H1 (cell line): ENCODE results near the gene PLCL1. TPM values are rescaled to one million over a fixed set of nuclear protein-coding genes. Genes with fewer than 3 reads are reported as not detected.

Source experiments
- CTCF ChIA-PET: fragments of 300-600 bp; sonication (Branson Sonifier 250); formaldehyde crosslinking; loops from one replicate; lab custom pipeline; 2021; ENCODE audit not compliant: partially characterized antibody; lab: Charles Lee
- POLR2A ChIA-PET: fragments of 300-600 bp; sonication (Branson Sonifier 250); formaldehyde crosslinking; loops from one replicate; lab custom pipeline; 2021; ENCODE audit warnings: inconsistent platforms; ENCODE audit not compliant: partially characterized antibody; lab: Charles Lee
- DNase-seq, 2 experiments: peaks; one replicate each; pipeline versions ENCODE4 v3.0.0 to v3.0.0-alpha.2; 2010 to 2022; ENCODE audit warnings: low spot score in 2 of 2, low read depth in 1 of 2, mixed read lengths in 1 of 2
- FAIRE-seq: peaks from 2 replicates; lab custom pipeline; 2011; peaks lifted over from hg19 to GRCh38; lab: Jason Lieb, UNC
- H2AFZ ChIP-seq: 2 replicates; pipeline ENCODE4 v1.8.1; 2012; ENCODE audit warnings: low read length, inconsistent platforms
- H2AK5ac ChIP-seq: 2 replicates; pipeline ENCODE4 v1.6.1; 2013; ENCODE audit warnings: low read depth, low read length
- H2BK120ac ChIP-seq: replicated peaks from 2 replicates; pipeline ENCODE3; 2013; ENCODE audit warnings: low read depth, low read length, inconsistent platforms
- H2BK12ac ChIP-seq: 2 replicates; pipeline ENCODE4 v1.6.1; 2013; ENCODE audit warnings: low read depth, low read length
- H2BK15ac ChIP-seq: 2 replicates; pipeline ENCODE4 v1.6.1; 2013; ENCODE audit warnings: low read length
- H2BK20ac ChIP-seq: 2 replicates; pipeline ENCODE4 v1.6.1; 2013; ENCODE audit warnings: low read length
- H2BK5ac ChIP-seq: 2 replicates; pipeline ENCODE4 v1.6.1; 2013; ENCODE audit warnings: low read depth, low read length
- H3K14ac ChIP-seq: 2 replicates; pipeline ENCODE4 v1.6.1; 2013; ENCODE audit warnings: inconsistent platforms; ENCODE audit not compliant: insufficient read length
- H3K18ac ChIP-seq: 2 replicates; pipeline ENCODE4 v1.6.1; 2013; ENCODE audit warnings: low read length; ENCODE audit errors: extremely low read depth
- H3K23ac ChIP-seq: 2 replicates; pipeline ENCODE4 v1.6.1; 2013; ENCODE audit warnings: inconsistent platforms; ENCODE audit not compliant: insufficient read length
- H3K23me2 ChIP-seq: 2 replicates; pipeline ENCODE4 v1.6.1; 2013; ENCODE audit warnings: low read depth, low read length
- H3K27ac ChIP-seq: 2 replicates; pipeline ENCODE4 v1.6.1; 2011; ENCODE audit warnings: low read depth, low read length, inconsistent platforms
- H3K27me3 ChIP-seq, 4 experiments: replicated peaks in 1 of 4; 1 replicate in 1 of 4; 2 replicates in 3 of 4; pipeline versions ENCODE4 v1.6.1 to v1.8.1; 2011 to 2013; ENCODE audit warnings: low read length in 3 of 4, mild to moderate bottlenecking in 3 of 4, inconsistent platforms in 2 of 4, mixed read lengths in 2 of 4, moderate library complexity in 1 of 4; ENCODE audit not compliant: control insufficient read depth in 3 of 4, insufficient read depth in 3 of 4; ENCODE audit errors: extremely low read depth in 1 of 4
- H3K36me3 ChIP-seq, 4 experiments: 2 replicates each; pipeline versions ENCODE4 v1.6.1 to v1.8.1; 2011 to 2013; ENCODE audit warnings: mild to moderate bottlenecking in 4 of 4, low read length in 3 of 4, moderate library complexity in 2 of 4, control low read depth in 1 of 4, inconsistent platforms in 1 of 4; ENCODE audit not compliant: insufficient read depth in 4 of 4, control insufficient read depth in 2 of 4
- H3K4ac ChIP-seq: replicated peaks from 2 replicates; pipeline ENCODE3; 2013; ENCODE audit warnings: low read length, low read depth, mixed read lengths, inconsistent platforms; ENCODE audit not compliant: insufficient read length
- H3K4me1 ChIP-seq, 4 experiments: replicated peaks in 1 of 4; 1 replicate in 1 of 4; 2 replicates in 3 of 4; pipeline versions ENCODE4 v1.6.1 to v1.8.1; 2011 to 2013; ENCODE audit warnings: low read length in 3 of 4, inconsistent platforms in 2 of 4, mixed read lengths in 1 of 4; ENCODE audit not compliant: insufficient read depth in 4 of 4, control insufficient read depth in 3 of 4
- H3K4me2 ChIP-seq, 2 experiments: 2 replicates each; pipeline versions ENCODE4 v1.6.1 to v1.8.1; 2011 to 2013; ENCODE audit warnings: low read depth in 2 of 2, low read length in 2 of 2, control low read depth in 1 of 2, inconsistent platforms in 1 of 2, mild to moderate bottlenecking in 1 of 2; ENCODE audit not compliant: insufficient read depth in 1 of 2
- H3K4me3 ChIP-seq, 4 experiments: fragments of 200-600, 300-600 bp in 1 of 4; sonication (generic), shearing (Covaris generic), sonication (Bioruptor Twin) in 1 of 4; 2 replicates each; pipeline versions ENCODE4 v1.5.1 to v1.8.1; 2011 to 2016; ENCODE audit warnings: low read length in 4 of 4, low read depth in 3 of 4, control low read depth in 2 of 4, inconsistent platforms in 2 of 4, mild to moderate bottlenecking in 2 of 4, mixed read lengths in 1 of 4, moderate library complexity in 1 of 4; ENCODE audit not compliant: insufficient read depth in 2 of 4; ENCODE audit errors: extremely low read depth in 1 of 4
- H3K56ac ChIP-seq: replicated peaks from 2 replicates; pipeline ENCODE3; 2013; ENCODE audit warnings: low read depth, mild to moderate bottlenecking, mixed read lengths, low read length, inconsistent platforms; ENCODE audit not compliant: insufficient read length
- H3K79me1 ChIP-seq: 2 replicates; pipeline ENCODE4 v1.6.1; 2013; ENCODE audit warnings: low read depth, low read length, control low read depth
- H3K79me2 ChIP-seq, 2 experiments: 2 replicates each; pipeline versions ENCODE4 v1.6.1 to v1.8.1; 2012 to 2013; ENCODE audit warnings: low read length in 2 of 2, mild to moderate bottlenecking in 2 of 2, inconsistent platforms in 1 of 2; ENCODE audit not compliant: insufficient read depth in 2 of 2, control insufficient read depth in 1 of 2
- H3K9ac ChIP-seq, 4 experiments: replicated peaks in 1 of 4; 1 replicate in 1 of 4; 2 replicates in 3 of 4; pipeline versions ENCODE4 v1.6.1 to v1.8.1; 2011 to 2013; ENCODE audit warnings: low read depth in 3 of 4, low read length in 3 of 4, control low read depth in 2 of 4, mild to moderate bottlenecking in 2 of 4, moderate library complexity in 2 of 4, inconsistent platforms in 1 of 4; ENCODE audit errors: extremely low read depth in 1 of 4
- H3K9me3 ChIP-seq, 2 experiments: 2 replicates each; pipeline versions ENCODE4 v1.6.1 to v1.8.1; 2012 to 2013; ENCODE audit warnings: mild to moderate bottlenecking in 2 of 2, moderate library complexity in 2 of 2, control low read depth in 1 of 2, inconsistent platforms in 1 of 2, low read depth in 1 of 2, low read length in 1 of 2, mixed read lengths in 1 of 2; ENCODE audit not compliant: insufficient read depth in 2 of 2
- H4K20me1 ChIP-seq, 2 experiments: replicated peaks in 1 of 2; 2 replicates each; pipeline versions ENCODE3 to v1.8.1; 2011 to 2013; ENCODE audit warnings: inconsistent platforms in 2 of 2, low read length in 2 of 2, mild to moderate bottlenecking in 1 of 2; ENCODE audit not compliant: insufficient read depth in 2 of 2, control insufficient read depth in 1 of 2
- H4K5ac ChIP-seq: 2 replicates; pipeline ENCODE4 v1.6.1; 2013; ENCODE audit warnings: low read length, low read depth, mixed read lengths, inconsistent platforms; ENCODE audit not compliant: insufficient read length
- H4K8ac ChIP-seq: 2 replicates; pipeline ENCODE4 v1.8.0; 2013; ENCODE audit warnings: mild to moderate bottlenecking, moderate library complexity, low read length, inconsistent platforms; ENCODE audit not compliant: insufficient read depth; ENCODE audit errors: extremely low read depth
- H4K91ac ChIP-seq: replicated peaks from 2 replicates; pipeline ENCODE3; 2013; ENCODE audit warnings: low read length, mixed read lengths, inconsistent platforms; ENCODE audit not compliant: insufficient read length
- CBX5 ChIP-seq: fragments of 300-800, 300-1000 bp; sonication (generic); IDR thresholded peaks from 2 replicates; pipeline ENCODE4 v1.7.1; 2016; ENCODE audit warnings: antibody characterized with exemption, low read length, low read depth
- EGR1 ChIP-seq: IDR thresholded peaks from 2 replicates; pipeline ENCODE4 v1.6.1; 2011; ENCODE audit warnings: low read depth, low read length, borderline replicate concordance
- EZH2 ChIP-seq: fragments of 200-600 bp; sonication (generic); IDR thresholded peaks from 2 replicates; pipeline ENCODE4 v1.7.1; 2012; ENCODE audit warnings: low read depth, mild to moderate bottlenecking, moderate library complexity, low read length, inconsistent platforms; ENCODE audit not compliant: severe bottlenecking
- FOSL1 ChIP-seq: IDR thresholded peaks from 2 replicates; pipeline ENCODE4 v1.6.1; 2011; ENCODE audit warnings: mild to moderate bottlenecking, low read depth, low read length, moderate library complexity; ENCODE audit not compliant: insufficient read depth
- JUN ChIP-seq: IDR thresholded peaks from 2 replicates; pipeline ENCODE4 v1.6.1; 2011; ENCODE audit warnings: low read depth, mild to moderate bottlenecking, improper control_type of control experiment, low read length
- JUND ChIP-seq: IDR thresholded peaks from 2 replicates; pipeline ENCODE4 v1.6.1; 2011; ENCODE audit warnings: mild to moderate bottlenecking, improper control_type of control experiment, low read length
- KDM4A ChIP-seq: IDR thresholded peaks from one replicate; pipeline ENCODE4 v1.7.1; 2012; ENCODE audit warnings: low read depth, mild to moderate bottlenecking, moderate library complexity, low read length, inconsistent platforms; ENCODE audit not compliant: severe bottlenecking
- NANOG ChIP-seq: IDR thresholded peaks from 2 replicates; pipeline ENCODE4 v1.6.1; 2011; ENCODE audit warnings: low read length, low read depth, mild to moderate bottlenecking, inconsistent platforms; ENCODE audit not compliant: insufficient read depth, poor library complexity, severe bottlenecking
- PHF8 ChIP-seq: fragments of 200-600 bp; sonication (generic); conservative IDR thresholded peaks from 2 replicates; pipeline ENCODE4 v1.7.1; 2012; ENCODE audit warnings: low read depth, mild to moderate bottlenecking, inconsistent platforms, low read length, moderate library complexity
- RFX5 ChIP-seq: IDR thresholded peaks from 2 replicates; pipeline ENCODE4 v1.6.1; 2011; ENCODE audit warnings: low read depth, low read length, improper control_type of control experiment, borderline replicate concordance
- RNF2 ChIP-seq: fragments of 200-900, 300-1000 bp; sonication (generic); IDR thresholded peaks from 2 replicates; pipeline ENCODE4 v1.7.1; 2016; ENCODE audit warnings: borderline replicate concordance, low read depth, mild to moderate bottlenecking, antibody characterized with exemption, low read length; ENCODE audit not compliant: poor library complexity, severe bottlenecking; ENCODE audit errors: missing control alignments
- SP1 ChIP-seq: IDR thresholded peaks from 2 replicates; pipeline ENCODE4 v1.6.1; 2011; ENCODE audit warnings: low read depth, low read length
- SUZ12 ChIP-seq: fragments of 200-600 bp; sonication (generic); IDR thresholded peaks from 2 replicates; pipeline ENCODE4 v1.6.1; 2012; ENCODE audit warnings: mild to moderate bottlenecking, inconsistent platforms, low read length, moderate library complexity, mixed read lengths
- WGBS, 2 experiments: shearing (Covaris generic) in 1 of 2; methylation state at CpG; one replicate each; pipeline versions ENCODE4 v1.1.6 to v1.1.7; 2013 to 2015; ENCODE audit warnings: low lambda C conversion rate in 2 of 2, mixed read lengths in 2 of 2, inconsistent platforms in 1 of 2, low coverage in 1 of 2, missing lambda C conversion rate in 1 of 2; ENCODE audit not compliant: insufficient replicate concordance in 2 of 2, insufficient coverage in 1 of 2, insufficient read length in 1 of 2; ENCODE audit errors: extremely low coverage in 1 of 2, missing lambda C conversion rate in 1 of 2; 5-methylcytosine and 5-hydroxymethylcytosine counted together
- polyA plus RNA-seq, 7 experiments: library from polyadenylated mRNA; depleted of rRNA in 3 of 7; stranded (reverse) in 5 of 7; unstranded in 2 of 7; fragments of >200 nt in 5 of 7; fragments of 200-250 nt in 2 of 7; gene quantifications; 1 replicate in 5 of 7; 2 replicates in 1 of 7; 4 replicates in 1 of 7; pipeline versions ENCODE4 v1.2.1 to v1.2.3, GENCODE V29; 2011 to 2013; ENCODE audit warnings: missing spikeins in 2 of 7, mixed read lengths in 2 of 7
- total RNA-seq: library from RNA; stranded (reverse); fragmentation: NEBNext Ultra II Directional; extraction: Animal tissue kit (Norgen Biotek cat#: 25700); gene quantifications from 2 replicates; pipeline ENCODE4 v1.2.1, GENCODE V29; 2021
- TF ChIP-seq, protein P1 (sequence below): IDR thresholded peaks from 2 replicates; pipeline ENCODE4 v1.6.1; 2012; ENCODE audit warnings: inconsistent platforms

PLCL1 gene
- total and polyA plus RNA-seq, 2 of the 8 experiments (the other 6 are each of a cell fraction or from before 2014, with no cell fraction given), result not detected

DNA sequence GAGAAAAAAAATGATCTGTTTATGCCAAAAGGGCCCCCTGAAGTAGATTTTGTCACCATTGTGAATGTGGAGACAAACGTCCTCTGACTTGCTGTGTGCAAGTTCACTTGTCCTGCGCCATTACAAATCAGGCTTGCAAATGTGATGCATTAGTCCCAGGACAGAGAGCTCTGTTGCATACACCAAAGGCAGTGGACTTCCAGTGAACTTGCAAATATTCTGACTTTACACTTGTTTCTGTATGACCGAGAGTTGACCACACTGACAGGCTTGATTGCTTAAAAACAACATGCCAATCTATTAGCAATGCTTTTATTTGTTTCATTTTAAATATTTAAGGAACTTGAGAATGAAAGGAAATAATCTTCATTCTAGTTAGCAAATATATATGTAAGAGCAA, 293.2 kb downstream of the PLCL1 start:
- Histone ChIP-seq H4K8ac (no peak overlapping the region), H3K9me3 (no peaks in the 10 kb centered on the region), H3K4me1 (no peaks in the 10 kb centered on the region), H4K91ac (no peak overlapping the region), H3K18ac (no peak overlapping the region), H3K27me3 (no peaks in the 10 kb centered on the region), H3K4ac (no peak overlapping the region), H4K5ac (no peak overlapping the region), H2BK15ac (no peak overlapping the region), H2AFZ (no peak overlapping the region), H2AK5ac (no peak overlapping the region), H3K9ac (no peak overlapping the region), H3K4me3 (no peak overlapping the region), H4K20me1 (peaks cover 0 to 2% of the 10 kb centered on the region in 2 experiments), H3K79me2 (no peaks in the 10 kb centered on the region), H2BK120ac (no peak overlapping the region), H3K56ac (no peak overlapping the region), H3K79me1 (no peaks in the 10 kb centered on the region), H2BK12ac (no peak overlapping the region), H3K14ac (no peak overlapping the region), H2BK20ac (no peak overlapping the region), H2BK5ac (no peak overlapping the region), H3K4me2 (no peak overlapping the region), H3K27ac (no peak overlapping the region), H3K36me3 (no peaks in the 10 kb centered on the region), H3K23me2 (no peaks in the 10 kb centered on the region), H3K23ac (no peak overlapping the region)
- WGBS, 2 experiments, result 97% methylated on average over 3 of the region's 3 CpGs; no CpG with 5 or more reads in 1 of the 2 experiments
- ChIA-PET CTCF (interaction anchor here (1.0 to 2.2 kb wide), 5 partner anchors 17 to 245 kb away, joined by 3 to 8 read pairs (median 3); no protein-coding TSS in a partner anchor), POLR2A (no interaction called here)
- FAIRE-seq, result no peak
- TF ChIP-seq RNF2 (no peak), RFX5 (no peak), EGR1 (no peak), JUND (no peak), FOSL1 (no peak), NANOG (no peak), JUN (no peak), EZH2 (no peak), KDM4A (no peak), SUZ12 (no peak), CBX5 (no peak), PHF8 (no peak), SP1 (no peak)
- TF ChIP-seq, protein P1, sequence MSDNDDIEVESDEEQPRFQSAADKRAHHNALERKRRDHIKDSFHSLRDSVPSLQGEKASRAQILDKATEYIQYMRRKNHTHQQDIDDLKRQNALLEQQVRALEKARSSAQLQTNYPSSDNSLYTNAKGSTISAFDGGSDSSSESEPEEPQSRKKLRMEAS, result no peak
- no peak for DNase-seq
